ENCODE measurements around the gene MBOAT1.

MBOAT1 gene

DNA sequence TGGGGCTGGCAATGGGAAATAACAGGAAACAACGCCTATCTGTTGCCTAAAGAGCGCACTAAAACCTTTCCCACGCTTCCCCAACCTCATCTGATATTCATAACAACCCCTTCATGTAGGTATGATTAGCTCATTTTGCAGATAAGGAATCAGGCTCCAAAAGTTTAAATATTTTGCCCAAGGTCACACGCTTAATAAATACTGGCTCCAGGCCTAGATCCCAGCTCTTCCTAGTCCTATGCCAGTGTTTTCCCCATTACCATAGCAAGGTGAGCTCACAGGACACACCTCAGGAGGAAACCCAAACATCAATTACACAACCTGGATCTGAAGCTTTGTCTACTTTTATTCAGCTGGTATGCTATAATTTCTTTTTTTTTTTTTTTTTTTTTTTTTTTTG is 19.6 kb downstream of the MBOAT1 start:
- no peak for ATAC-seq
- TF ChIP-seq SNAI2 (CRISPR knock-in tag; IDR thresholded peaks at IDR 0.05) (no peak), ZNF8 (CRISPR knock-in tag; IDR thresholded peaks at IDR 0.05) (no peak), CSDC2 (CRISPR knock-in tag; IDR thresholded peaks at IDR 0.05) (no peak), BACH2 (CRISPR knock-in tag; IDR thresholded peaks at IDR 0.05; ENCODE audit: borderline replicate concordance) (no peak), ZNF565 (CRISPR knock-in tag; conservative IDR thresholded peaks at IDR 0.05; ENCODE audit: low read depth) (no peak), ZFP30 (CRISPR knock-in tag; IDR thresholded peaks at IDR 0.05) (no peak)
- TF ChIP-seq, protein P1, sequence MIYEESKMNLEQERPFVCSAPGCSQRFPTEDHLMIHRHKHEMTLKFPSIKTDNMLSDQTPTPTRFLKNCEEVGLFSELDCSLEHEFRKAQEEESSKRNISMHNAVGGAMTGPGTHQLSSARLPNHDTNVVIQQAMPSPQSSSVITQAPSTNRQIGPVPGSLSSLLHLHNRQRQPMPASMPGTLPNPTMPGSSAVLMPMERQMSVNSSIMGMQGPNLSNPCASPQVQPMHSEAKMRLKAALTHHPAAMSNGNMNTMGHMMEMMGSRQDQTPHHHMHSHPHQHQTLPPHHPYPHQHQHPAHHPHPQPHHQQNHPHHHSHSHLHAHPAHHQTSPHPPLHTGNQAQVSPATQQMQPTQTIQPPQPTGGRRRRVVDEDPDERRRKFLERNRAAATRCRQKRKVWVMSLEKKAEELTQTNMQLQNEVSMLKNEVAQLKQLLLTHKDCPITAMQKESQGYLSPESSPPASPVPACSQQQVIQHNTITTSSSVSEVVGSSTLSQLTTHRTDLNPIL (CRISPR knock-in tag; IDR thresholded peaks at IDR 0.05; ENCODE audit: low read depth): no peak
- TF ChIP-seq, protein P2, sequence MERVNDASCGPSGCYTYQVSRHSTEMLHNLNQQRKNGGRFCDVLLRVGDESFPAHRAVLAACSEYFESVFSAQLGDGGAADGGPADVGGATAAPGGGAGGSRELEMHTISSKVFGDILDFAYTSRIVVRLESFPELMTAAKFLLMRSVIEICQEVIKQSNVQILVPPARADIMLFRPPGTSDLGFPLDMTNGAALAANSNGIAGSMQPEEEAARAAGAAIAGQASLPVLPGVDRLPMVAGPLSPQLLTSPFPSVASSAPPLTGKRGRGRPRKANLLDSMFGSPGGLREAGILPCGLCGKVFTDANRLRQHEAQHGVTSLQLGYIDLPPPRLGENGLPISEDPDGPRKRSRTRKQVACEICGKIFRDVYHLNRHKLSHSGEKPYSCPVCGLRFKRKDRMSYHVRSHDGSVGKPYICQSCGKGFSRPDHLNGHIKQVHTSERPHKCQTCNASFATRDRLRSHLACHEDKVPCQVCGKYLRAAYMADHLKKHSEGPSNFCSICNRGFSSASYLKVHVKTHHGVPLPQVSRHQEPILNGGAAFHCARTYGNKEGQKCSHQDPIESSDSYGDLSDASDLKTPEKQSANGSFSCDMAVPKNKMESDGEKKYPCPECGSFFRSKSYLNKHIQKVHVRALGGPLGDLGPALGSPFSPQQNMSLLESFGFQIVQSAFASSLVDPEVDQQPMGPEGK (CRISPR knock-in tag; IDR thresholded peaks at IDR 0.05; ENCODE audit: borderline replicate concordance): no peak

DNA sequence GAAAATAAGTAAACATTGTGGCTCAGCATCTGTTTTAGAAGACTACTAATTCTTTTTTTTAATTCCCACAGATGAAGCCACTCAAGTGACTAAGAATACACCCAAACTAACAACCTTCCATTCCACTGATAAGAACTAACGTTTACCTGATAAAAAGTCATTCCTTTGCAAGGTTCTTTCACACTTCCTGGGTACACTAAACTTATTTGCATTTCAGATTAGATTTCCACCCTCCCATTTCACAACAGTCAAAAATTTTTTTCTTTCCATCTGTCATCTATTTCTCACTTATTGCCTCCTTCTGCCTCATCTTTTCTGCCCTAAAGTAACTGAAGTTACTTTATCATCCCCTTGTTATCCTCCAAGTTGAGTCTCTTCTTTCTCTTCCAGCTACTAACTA is 20.3 kb downstream of the MBOAT1 start:
- TF ChIP-seq PPARA (CRISPR knock-in tag; IDR thresholded peaks at IDR 0.05; ENCODE audit: borderline replicate concordance) (no peak), ISL1 (CRISPR knock-in tag; IDR thresholded peaks at IDR 0.05) (no peak), ZNF565 (CRISPR knock-in tag; conservative IDR thresholded peaks at IDR 0.05; ENCODE audit: low read depth) (no peak)
- no peak for ATAC-seq

DNA sequence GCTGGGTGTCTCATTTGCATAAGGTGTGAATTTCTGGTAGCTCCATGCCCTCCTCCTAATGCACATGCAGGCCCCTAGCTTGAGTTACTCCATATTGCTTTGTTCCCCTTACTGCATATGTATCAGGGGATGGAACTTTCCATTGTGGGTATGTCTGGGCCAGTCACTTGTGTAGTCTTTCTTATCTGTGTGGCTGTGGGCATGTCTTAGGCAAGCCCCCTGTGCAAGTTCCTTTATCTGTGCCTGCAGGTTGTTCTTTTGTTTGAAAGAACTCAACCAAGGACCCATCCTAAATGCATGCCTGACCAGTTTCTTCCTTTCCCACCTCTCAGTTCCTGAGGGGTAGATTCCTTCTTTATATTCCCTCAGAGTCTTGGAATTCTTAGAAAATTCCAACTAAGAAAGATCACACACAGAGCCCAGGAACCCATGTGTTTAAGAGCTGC is 23.6 kb downstream of the MBOAT1 start:
- TF ChIP-seq CSDC2 (CRISPR knock-in tag; IDR thresholded peaks at IDR 0.05) (no peak), ZFP30 (CRISPR knock-in tag; IDR thresholded peaks at IDR 0.05) (no peak), ISL1 (CRISPR knock-in tag; IDR thresholded peaks at IDR 0.05) (no peak), ZNF70 (CRISPR knock-in tag; IDR thresholded peaks at IDR 0.05) (no peak), TCF4 (CRISPR knock-in tag; IDR thresholded peaks at IDR 0.05; ENCODE audit: borderline replicate concordance) (no peak), OSR1 (CRISPR knock-in tag; IDR thresholded peaks at IDR 0.05) (no peak), TOX (CRISPR knock-in tag; IDR thresholded peaks at IDR 0.05; ENCODE audit: borderline replicate concordance) (no peak), ZNF8 (CRISPR knock-in tag; IDR thresholded peaks at IDR 0.05) (no peak), GLIS3 (CRISPR knock-in tag; IDR thresholded peaks at IDR 0.05) (no peak), PPARA (CRISPR knock-in tag; IDR thresholded peaks at IDR 0.05; ENCODE audit: borderline replicate concordance) (no peak)
- TF ChIP-seq, protein P3, sequence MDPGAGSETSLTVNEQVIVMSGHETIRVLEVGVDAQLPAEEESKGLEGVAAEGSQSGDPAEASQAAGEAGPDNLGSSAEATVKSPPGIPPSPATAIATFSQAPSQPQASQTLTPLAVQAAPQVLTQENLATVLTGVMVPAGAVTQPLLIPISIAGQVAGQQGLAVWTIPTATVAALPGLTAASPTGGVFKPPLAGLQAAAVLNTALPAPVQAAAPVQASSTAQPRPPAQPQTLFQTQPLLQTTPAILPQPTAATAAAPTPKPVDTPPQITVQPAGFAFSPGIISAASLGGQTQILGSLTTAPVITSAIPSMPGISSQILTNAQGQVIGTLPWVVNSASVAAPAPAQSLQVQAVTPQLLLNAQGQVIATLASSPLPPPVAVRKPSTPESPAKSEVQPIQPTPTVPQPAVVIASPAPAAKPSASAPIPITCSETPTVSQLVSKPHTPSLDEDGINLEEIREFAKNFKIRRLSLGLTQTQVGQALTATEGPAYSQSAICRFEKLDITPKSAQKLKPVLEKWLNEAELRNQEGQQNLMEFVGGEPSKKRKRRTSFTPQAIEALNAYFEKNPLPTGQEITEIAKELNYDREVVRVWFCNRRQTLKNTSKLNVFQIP (CRISPR knock-in tag; IDR thresholded peaks at IDR 0.05; ENCODE audit: borderline replicate concordance, low read depth): no peak
- TF ChIP-seq, protein P2 (CRISPR knock-in tag; IDR thresholded peaks at IDR 0.05; ENCODE audit: borderline replicate concordance): no peak
- no peak for ATAC-seq

DNA sequence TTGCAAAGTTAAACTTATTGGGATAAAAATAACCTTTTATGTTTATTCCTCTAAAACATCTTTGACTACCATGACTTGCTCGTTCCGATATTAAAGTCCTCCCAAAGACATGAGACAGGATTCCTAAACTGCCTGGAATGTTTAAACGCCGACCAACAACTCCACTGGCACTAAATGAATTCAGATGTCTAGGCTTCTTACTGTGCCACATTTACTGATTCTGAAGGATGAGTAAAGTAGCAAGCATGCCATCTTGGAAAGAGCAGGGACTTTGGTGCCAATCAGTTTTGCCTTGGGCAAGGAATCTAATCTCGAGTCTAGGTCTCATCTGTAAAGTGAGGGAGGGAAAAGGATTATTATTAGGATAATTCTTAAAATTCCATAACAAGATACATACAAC is 25.3 kb downstream of the MBOAT1 start:
- no peak for TF ChIP-seq ZNF8 (CRISPR knock-in tag; IDR thresholded peaks at IDR 0.05)
- TF ChIP-seq ZNF70 (CRISPR knock-in tag; IDR thresholded peaks at IDR 0.05): no peak
- TF ChIP-seq ZFP3 (CRISPR knock-in tag; IDR thresholded peaks at IDR 0.05): no peak
- TF ChIP-seq, protein P4, sequence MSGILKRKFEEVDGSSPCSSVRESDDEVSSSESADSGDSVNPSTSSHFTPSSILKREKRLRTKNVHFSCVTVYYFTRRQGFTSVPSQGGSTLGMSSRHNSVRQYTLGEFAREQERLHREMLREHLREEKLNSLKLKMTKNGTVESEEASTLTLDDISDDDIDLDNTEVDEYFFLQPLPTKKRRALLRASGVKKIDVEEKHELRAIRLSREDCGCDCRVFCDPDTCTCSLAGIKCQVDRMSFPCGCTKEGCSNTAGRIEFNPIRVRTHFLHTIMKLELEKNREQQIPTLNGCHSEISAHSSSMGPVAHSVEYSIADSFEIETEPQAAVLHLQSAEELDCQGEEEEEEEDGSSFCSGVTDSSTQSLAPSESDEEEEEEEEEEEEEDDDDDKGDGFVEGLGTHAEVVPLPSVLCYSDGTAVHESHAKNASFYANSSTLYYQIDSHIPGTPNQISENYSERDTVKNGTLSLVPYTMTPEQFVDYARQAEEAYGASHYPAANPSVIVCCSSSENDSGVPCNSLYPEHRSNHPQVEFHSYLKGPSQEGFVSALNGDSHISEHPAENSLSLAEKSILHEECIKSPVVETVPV (CRISPR knock-in tag; IDR thresholded peaks at IDR 0.05): no peak
- TF ChIP-seq, protein P1 (CRISPR knock-in tag; IDR thresholded peaks at IDR 0.05; ENCODE audit: low read depth): no peak
- TF ChIP-seq ESRRG (CRISPR knock-in tag; IDR thresholded peaks at IDR 0.05): no peak
- no peak for TF ChIP-seq BACH2 (CRISPR knock-in tag; IDR thresholded peaks at IDR 0.05; ENCODE audit: borderline replicate concordance)
- no peak for TF ChIP-seq TCF4 (CRISPR knock-in tag; IDR thresholded peaks at IDR 0.05; ENCODE audit: borderline replicate concordance)
- TF ChIP-seq, protein P3 (CRISPR knock-in tag; IDR thresholded peaks at IDR 0.05; ENCODE audit: borderline replicate concordance, low read depth): no peak
- TF ChIP-seq ARNTL (CRISPR knock-in tag; IDR thresholded peaks at IDR 0.05; ENCODE audit: borderline replicate concordance, low read depth): no peak
- TF ChIP-seq ZNF565 (CRISPR knock-in tag; conservative IDR thresholded peaks at IDR 0.05; ENCODE audit: low read depth): no peak
- TF ChIP-seq, protein P2 (CRISPR knock-in tag; IDR thresholded peaks at IDR 0.05; ENCODE audit: borderline replicate concordance): no peak
- ATAC-seq: peak; percentile 98

Measured in SK-N-SH treated with all-trans-retinoic acid at 6 μM for 48 hours (cell line).